Fibroblast of lung (primary cell): ENCODE measurements around the gene USH2A. TPM values are rescaled to one million over a fixed set of nuclear protein-coding genes. Genes with fewer than 3 reads are reported as not detected.

Source experiments
- DNase-seq, 2 donors: peaks; one replicate each; pipeline versions ENCODE4 v3.0.0 to v3.0.0-alpha.2; 2010; ENCODE audit warnings: low read depth in 2 of 2
- H2AFZ ChIP-seq: 2 replicates; pipeline ENCODE4 v1.5.1; 2012; ENCODE audit warnings: low read length, control low read depth, inconsistent platforms
- H3K27ac ChIP-seq: 2 replicates; pipeline ENCODE4 v1.5.1; 2011; ENCODE audit warnings: low read length, control low read depth; ENCODE audit not compliant: insufficient read depth
- H3K27me3 ChIP-seq: 2 replicates; pipeline ENCODE4 v1.5.1; 2011; ENCODE audit warnings: mild to moderate bottlenecking, low read length; ENCODE audit not compliant: control insufficient read depth, insufficient read depth
- H3K36me3 ChIP-seq: 2 replicates; pipeline ENCODE4 v1.5.1; 2011; ENCODE audit warnings: low read length; ENCODE audit not compliant: control insufficient read depth, insufficient read depth
- H3K4me1 ChIP-seq: 2 replicates; pipeline ENCODE4 v1.5.1; 2011; ENCODE audit warnings: low read length; ENCODE audit not compliant: control insufficient read depth, insufficient read depth; ENCODE audit errors: extremely low read depth
- H3K4me2 ChIP-seq: 2 replicates; pipeline ENCODE4 v1.5.1; 2011; ENCODE audit warnings: low read length, control low read depth; ENCODE audit not compliant: insufficient read depth; ENCODE audit errors: extremely low read depth
- H3K4me3 ChIP-seq, 4 experiments: fragments of 200-600 bp in 1 of 4; sonication (generic) in 1 of 4; replicated peaks in 1 of 4; 2 replicates each; pipeline ENCODE4 v1.5.1; 2011 to 2016; ENCODE audit warnings: low read length in 4 of 4, low read depth in 3 of 4, mild to moderate bottlenecking in 3 of 4, control low read depth in 2 of 4, inconsistent platforms in 1 of 4, mixed read lengths in 1 of 4; ENCODE audit not compliant: insufficient read depth in 1 of 4; ENCODE audit errors: control extremely low read depth in 1 of 4
- H3K79me2 ChIP-seq: 2 replicates; pipeline ENCODE4 v1.5.1; 2012; ENCODE audit warnings: mild to moderate bottlenecking, low read length, inconsistent platforms; ENCODE audit not compliant: control insufficient read depth, insufficient read depth
- H3K9ac ChIP-seq: 2 replicates; pipeline ENCODE4 v1.5.1; 2011; ENCODE audit warnings: mild to moderate bottlenecking, low read length, control low read depth; ENCODE audit not compliant: insufficient read depth
- H3K9me3 ChIP-seq: 2 replicates; pipeline ENCODE4 v1.5.1; 2012; ENCODE audit warnings: low read depth, low read length; ENCODE audit not compliant: control insufficient read depth, insufficient read depth
- H4K20me1 ChIP-seq: 2 replicates; pipeline ENCODE4 v1.5.1; 2011; ENCODE audit warnings: low read length; ENCODE audit not compliant: control insufficient read depth, insufficient read depth; ENCODE audit errors: extremely low read depth
- CTCF ChIP-seq, 2 donors: IDR thresholded peaks in 1 of 2; conservative IDR thresholded peaks in 1 of 2; 1 replicate in 1 of 2; 2 replicates in 1 of 2; pipeline ENCODE4 v1.5.1; 2011 to 2012; ENCODE audit warnings: low read length in 2 of 2, control low read depth in 1 of 2, inconsistent platforms in 1 of 2, low read depth in 1 of 2, mild to moderate bottlenecking in 1 of 2
- EZH2 ChIP-seq: IDR thresholded peaks from 2 replicates; pipeline ENCODE4 v1.5.1; 2012; ENCODE audit warnings: low read length, control low read depth, mild to moderate bottlenecking; ENCODE audit errors: missing control alignments
- polyA plus RNA-seq, 2 donors: library from polyadenylated mRNA; depleted of rRNA in 1 of 2; stranded (reverse) in 1 of 2; unstranded in 1 of 2; fragments of >200 nt; gene quantifications; 2 replicates each; pipeline ENCODE4 v1.2.1, GENCODE V29; 2011 to 2012; ENCODE audit warnings: missing spikeins in 1 of 2
- total RNA-seq: library from RNA; depleted of rRNA; stranded (reverse); fragments of >200 nt; gene quantifications from 2 replicates; pipeline ENCODE4 v1.2.1, GENCODE V29; 2014

The USH2A gene
- total and polyA plus RNA-seq, 2 donors (not counting 1 experiment from before 2014, with no cell fraction given), result under 0.01 to 0.01 TPM

- no peak for TF ChIP-seq CTCF (conservative IDR thresholded peaks at IDR 0.05 in 1 of 2, IDR thresholded peaks at IDR 0.05 in 1 of 2; ENCODE audit: low read depth in 1 of 2, low read length in 2 of 2)
- TF ChIP-seq EZH2, result no peak
- DNase-seq, result peak in 1 of 2 donors; percentile 55
- no peaks in the 10 kb centered on the region for H3K79me2 ChIP-seq
- no peak overlapping the region for H3K4me2 ChIP-seq
- no peaks in the 10 kb centered on the region for H3K27me3 ChIP-seq
- no peak overlapping the region for H3K27ac ChIP-seq
- no peaks in the 10 kb centered on the region for H3K36me3 ChIP-seq
- no peak overlapping the region for H3K4me3 ChIP-seq
- H2AFZ ChIP-seq, result no peak overlapping the region
- H3K9ac ChIP-seq, result no peak overlapping the region
- no peaks in the 10 kb centered on the region for H3K9me3 ChIP-seq
- no peaks in the 10 kb centered on the region for H3K4me1 ChIP-seq
- no peaks in the 10 kb centered on the region for H4K20me1 ChIP-seq
These were observed 828.6 kb downstream of the USH2A start for GRCh38 chr1:215594640-215595039.

DNA sequence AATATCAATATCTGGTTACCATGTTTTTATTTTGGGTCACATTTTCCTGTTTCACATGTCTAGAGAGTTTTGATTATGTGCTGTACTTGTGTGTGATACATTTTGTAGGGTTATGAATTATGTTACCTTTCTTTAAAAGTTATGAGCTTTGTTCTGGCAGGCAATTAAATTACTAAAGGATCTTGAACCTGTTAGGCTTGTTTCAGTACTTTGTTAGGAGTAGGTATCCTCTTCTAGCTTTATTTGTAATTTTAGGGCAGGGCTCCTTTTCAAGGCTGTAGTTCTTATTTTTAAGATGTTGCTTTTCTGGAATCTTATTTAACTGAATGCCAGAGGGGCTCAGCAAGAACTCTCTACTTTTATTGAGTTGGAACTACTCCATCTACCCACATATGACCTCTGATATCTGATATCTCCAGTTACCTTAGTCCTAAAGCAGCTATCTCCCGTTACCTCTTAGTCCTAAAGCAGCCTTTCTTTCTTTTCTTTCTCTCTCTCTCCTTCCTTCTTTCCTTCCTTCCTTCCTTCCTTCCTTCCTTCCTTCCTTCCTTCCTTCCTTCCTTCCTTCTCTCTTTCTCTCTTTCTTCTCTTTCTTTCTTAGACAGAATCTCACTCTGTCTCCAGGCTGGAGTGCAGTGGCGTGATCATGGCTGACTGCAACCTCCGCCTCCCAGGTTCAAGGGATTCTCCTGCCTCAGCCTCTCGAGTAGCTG lies 832.3 kb downstream of the USH2A start:
- DNase-seq, result no peak
- Histone ChIP-seq H3K4me2 (no peak overlapping the region), H3K27ac (no peak overlapping the region), H2AFZ (no peak overlapping the region), H3K9me3 (no peaks in the 10 kb centered on the region), H3K79me2 (no peaks in the 10 kb centered on the region), H4K20me1 (no peaks in the 10 kb centered on the region), H3K27me3 (no peaks in the 10 kb centered on the region), H3K36me3 (no peaks in the 10 kb centered on the region), H3K4me1 (no peaks in the 10 kb centered on the region), H3K9ac (no peak overlapping the region), H3K4me3 (no peak overlapping the region)
- no peak for TF ChIP-seq EZH2
- no peak for TF ChIP-seq CTCF (conservative IDR thresholded peaks at IDR 0.05 in 1 of 2, IDR thresholded peaks at IDR 0.05 in 1 of 2; ENCODE audit: low read depth in 1 of 2, low read length in 2 of 2)

- no peaks in the 10 kb centered on the region for H4K20me1 ChIP-seq
- H3K4me2 ChIP-seq, result no peak overlapping the region
- DNase-seq, result no peak
- H3K4me3 ChIP-seq, result no peak overlapping the region
- no peaks in the 10 kb centered on the region for H3K9me3 ChIP-seq
- H2AFZ ChIP-seq, result no peak overlapping the region
- H3K9ac ChIP-seq, result no peak overlapping the region
- H3K27ac ChIP-seq, result no peak overlapping the region
- no peaks in the 10 kb centered on the region for H3K4me1 ChIP-seq
- H3K36me3 ChIP-seq, result no peaks in the 10 kb centered on the region
- no peak for TF ChIP-seq EZH2
- no peak for TF ChIP-seq CTCF (conservative IDR thresholded peaks at IDR 0.05 in 1 of 2, IDR thresholded peaks at IDR 0.05 in 1 of 2; ENCODE audit: low read depth in 1 of 2, low read length in 2 of 2)
- no peaks in the 10 kb centered on the region for H3K79me2 ChIP-seq
- no peaks in the 10 kb centered on the region for H3K27me3 ChIP-seq
These were observed 833.4 kb downstream of the USH2A start for GRCh38 chr1:215589650-215590435.
